Mammary epithelial cell (primary cell): Measurements from ENCODE around the gene HAX1.

Experiments
- EZH2 ChIP-seq: IDR thresholded peaks from 2 replicates; pipeline ENCODE4 v1.6.1; 2012; ENCODE audit warnings: low read length, inconsistent platforms, borderline replicate concordance
- TF ChIP-seq, protein P1 (sequence below), 2 donors: IDR thresholded peaks in 1 of 2; conservative IDR thresholded peaks in 1 of 2; 2 replicates each; pipeline ENCODE4 v1.5.1; 2011 to 2012; ENCODE audit warnings: inconsistent platforms in 2 of 2, low read length in 2 of 2, mild to moderate bottlenecking in 2 of 2, control low read depth in 1 of 2, low read depth in 1 of 2; ENCODE audit not compliant: insufficient read depth in 1 of 2; ENCODE audit errors: extremely low read depth in 1 of 2

DNA sequence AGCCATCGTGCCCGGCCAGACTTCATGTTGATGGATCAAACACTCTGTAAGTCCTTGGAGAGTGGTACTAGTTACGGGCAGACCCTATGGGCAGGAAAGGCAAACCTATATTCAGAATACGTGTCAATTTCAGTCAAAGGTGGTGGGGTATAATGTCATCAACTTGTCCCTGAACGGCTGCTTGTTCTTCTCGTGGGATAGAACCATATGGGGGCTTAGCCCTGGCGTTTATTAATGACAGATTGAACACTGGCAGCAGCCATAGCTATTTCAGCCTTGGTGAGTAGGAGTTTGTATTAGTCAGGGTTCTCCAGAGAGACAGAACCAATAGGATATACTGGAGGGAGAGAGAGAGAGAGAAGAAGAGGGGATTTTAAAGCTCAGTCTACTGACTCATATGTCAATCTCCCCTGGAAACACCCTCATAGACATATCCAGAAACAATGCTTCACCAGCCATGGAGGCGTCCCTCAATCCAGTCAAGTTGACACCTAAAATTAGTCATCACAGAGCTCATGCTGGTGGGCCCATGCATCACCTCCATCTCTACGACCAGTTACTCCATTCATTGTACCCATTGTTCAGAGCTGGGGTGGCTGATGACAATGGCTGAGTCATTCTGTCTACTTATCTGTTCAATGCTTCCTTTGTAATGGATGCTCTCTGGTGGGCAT lies 32.4 kb downstream of the HAX1 start:
- TF ChIP-seq, protein P1, sequence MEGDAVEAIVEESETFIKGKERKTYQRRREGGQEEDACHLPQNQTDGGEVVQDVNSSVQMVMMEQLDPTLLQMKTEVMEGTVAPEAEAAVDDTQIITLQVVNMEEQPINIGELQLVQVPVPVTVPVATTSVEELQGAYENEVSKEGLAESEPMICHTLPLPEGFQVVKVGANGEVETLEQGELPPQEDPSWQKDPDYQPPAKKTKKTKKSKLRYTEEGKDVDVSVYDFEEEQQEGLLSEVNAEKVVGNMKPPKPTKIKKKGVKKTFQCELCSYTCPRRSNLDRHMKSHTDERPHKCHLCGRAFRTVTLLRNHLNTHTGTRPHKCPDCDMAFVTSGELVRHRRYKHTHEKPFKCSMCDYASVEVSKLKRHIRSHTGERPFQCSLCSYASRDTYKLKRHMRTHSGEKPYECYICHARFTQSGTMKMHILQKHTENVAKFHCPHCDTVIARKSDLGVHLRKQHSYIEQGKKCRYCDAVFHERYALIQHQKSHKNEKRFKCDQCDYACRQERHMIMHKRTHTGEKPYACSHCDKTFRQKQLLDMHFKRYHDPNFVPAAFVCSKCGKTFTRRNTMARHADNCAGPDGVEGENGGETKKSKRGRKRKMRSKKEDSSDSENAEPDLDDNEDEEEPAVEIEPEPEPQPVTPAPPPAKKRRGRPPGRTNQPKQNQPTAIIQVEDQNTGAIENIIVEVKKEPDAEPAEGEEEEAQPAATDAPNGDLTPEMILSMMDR (conservative IDR thresholded peaks at IDR 0.05 in 1 of 2, IDR thresholded peaks at IDR 0.05 in 1 of 2; ENCODE audit: extremely low read depth in 1 of 2, insufficient read depth in 1 of 2, low read depth in 1 of 2, low read length in 2 of 2): no peak
- no peak for TF ChIP-seq EZH2
